ENCODE measurements around the gene EFS. TPM values are rescaled to one million over a fixed set of nuclear protein-coding genes. Genes with fewer than 3 reads are reported as not detected.

Gene EFS
- total RNA-seq, 1 experiment from 2014 or later, result not detected

DNA sequence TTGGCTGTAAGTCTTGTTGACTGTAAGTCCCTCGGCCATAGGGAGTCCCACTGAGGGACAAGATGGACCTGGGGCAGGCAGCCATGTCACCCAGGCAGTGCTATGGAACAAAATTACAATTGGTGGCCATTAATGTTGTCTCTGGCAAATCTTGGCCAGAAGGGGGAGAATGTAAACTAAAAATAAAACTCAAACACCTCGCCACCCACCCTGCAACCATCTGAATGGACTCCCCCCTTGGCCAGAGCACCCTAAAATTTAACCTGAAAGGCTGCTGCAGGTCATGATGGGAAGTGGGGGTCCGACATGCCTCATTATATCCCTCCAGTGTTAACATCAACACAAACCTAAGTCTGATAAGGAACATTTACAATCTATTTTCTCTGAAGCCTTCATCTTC lies 20.5 kb downstream of the EFS start:
- DNase-seq (ENCODE audit: low read depth, low spot score), result no peak
- CTCF ChIA-PET, result interaction anchor here (1.0 kb wide), 1 partner anchor 18 kb away, joined by 3 read pairs; no protein-coding TSS in a partner anchor
- H3K36me3 ChIP-seq (ENCODE audit: control insufficient read depth, insufficient read depth, low read length), result no peaks in the 10 kb centered on the region
- no peak for ATAC-seq
- POLR2A ChIA-PET, result no interaction called here
- no peaks in the 10 kb centered on the region for H3K9me3 ChIP-seq (ENCODE audit: control insufficient read depth, insufficient read depth, low read depth, low read length)
- intact Hi-C loops (cut with micrococcal nuclease; ENCODE audit: unreplicated experiment) (no loop called here), in situ Hi-C loops (cut with HindIII; ENCODE audit: low pct_unique_long_range_greater_than_20kb, low sequenced_read_pairs) (no loop called here)
- BruUV-seq (replicated peaks), result no TSS peak
- H3K27me3 ChIP-seq (ENCODE audit: control insufficient read depth, insufficient read depth, low read length), result no peaks in the 10 kb centered on the region; the same call in 1 of the 2 replicates
- H3K4me1 ChIP-seq (ENCODE audit: control insufficient read depth, insufficient read depth, low read length), result no peaks in the 10 kb centered on the region
- H3K27ac ChIP-seq (ENCODE audit: low read length), result no peak overlapping the region
- TF ChIP-seq POLR2AphosphoS5 (IDR thresholded peaks at IDR 0.05; ENCODE audit: low read depth, low read length) (no peak), REST (IDR thresholded peaks at IDR 0.05; ENCODE audit: insufficient read depth in 1 of 2, low read depth in 2 of 2, low read length in 1 of 2) (no peak), TCF7L2 (IDR thresholded peaks at IDR 0.05; ENCODE audit: low read depth, low read length) (no peak)
- H3K4me3 ChIP-seq (ENCODE audit: low read depth in 2 of 2, low read length in 2 of 2), result no peak overlapping the region

DNA sequence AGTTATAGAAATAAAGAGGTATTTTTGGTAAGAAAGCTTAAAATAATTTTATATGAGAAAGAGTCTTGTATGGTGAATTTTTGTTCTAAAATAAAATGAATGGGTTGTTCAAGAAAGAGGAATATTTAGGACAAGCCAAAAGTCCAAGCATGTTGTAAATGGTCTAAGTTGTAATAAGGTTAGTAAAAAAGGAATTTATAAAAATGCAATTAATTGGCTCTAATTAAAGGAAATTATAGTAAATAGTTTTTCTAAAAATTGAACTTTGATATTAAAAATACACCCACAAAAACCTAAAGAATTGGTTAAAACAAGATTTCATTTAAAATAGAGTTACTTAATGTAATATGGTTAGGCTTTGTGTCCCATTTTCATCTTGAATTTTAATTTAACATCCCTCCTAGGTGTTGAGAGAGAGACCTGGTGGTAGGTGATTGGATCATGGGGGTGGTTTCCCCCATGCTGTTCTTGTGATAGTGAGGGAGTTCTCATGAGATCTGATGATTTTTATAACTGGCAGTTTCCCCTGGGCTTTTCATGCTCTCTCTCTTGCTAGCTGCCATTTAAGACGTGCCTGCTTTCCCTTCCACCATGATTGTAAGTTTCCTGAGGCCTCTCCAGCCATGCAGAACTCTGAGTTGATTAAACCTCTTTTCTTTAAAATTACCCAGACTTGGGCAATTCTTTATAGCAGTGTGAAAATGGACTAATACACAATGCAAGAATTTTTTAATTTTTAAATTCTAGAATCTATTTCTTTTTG lies 25.3 kb downstream of the EFS start:
- no TSS peak for BruUV-seq (replicated peaks)
- in situ Hi-C loops (cut with HindIII; ENCODE audit: low pct_unique_long_range_greater_than_20kb, low sequenced_read_pairs) (no loop called here), intact Hi-C loops (cut with micrococcal nuclease; ENCODE audit: unreplicated experiment) (no loop called here)
- H3K36me3 ChIP-seq (ENCODE audit: control insufficient read depth, insufficient read depth, low read length), result no peaks in the 10 kb centered on the region
- no peak overlapping the region for H3K27ac ChIP-seq (ENCODE audit: low read length)
- TF ChIP-seq REST (IDR thresholded peaks at IDR 0.05; ENCODE audit: insufficient read depth in 1 of 2, low read depth in 2 of 2, low read length in 1 of 2) (no peak), POLR2AphosphoS5 (IDR thresholded peaks at IDR 0.05; ENCODE audit: low read depth, low read length) (no peak), CTCF (IDR thresholded peaks at IDR 0.05) (no peak), TCF7L2 (IDR thresholded peaks at IDR 0.05; ENCODE audit: low read depth, low read length) (no peak), SIN3A (IDR thresholded peaks at IDR 0.05; ENCODE audit: borderline replicate concordance, insufficient read depth, low read depth, low read length) (no peak)
- DNase-seq (ENCODE audit: low read depth, low spot score), result no peak
- H3K27me3 ChIP-seq (ENCODE audit: control insufficient read depth, insufficient read depth, low read length), result no peaks in the 10 kb centered on the region; the same call in 1 of the 2 replicates
- ATAC-seq, result no peak
- POLR2A ChIA-PET, result no interaction called here
- no peaks in the 10 kb centered on the region for H3K4me1 ChIP-seq (ENCODE audit: control insufficient read depth, insufficient read depth, low read length)
- no peak overlapping the region for H3K4me3 ChIP-seq (ENCODE audit: low read depth in 2 of 2, low read length in 2 of 2)
- CTCF ChIA-PET, result no interaction called here
- no peaks in the 10 kb centered on the region for H3K9me3 ChIP-seq (ENCODE audit: control insufficient read depth, insufficient read depth, low read depth, low read length)

Data from Panc1 (cell line).